GM13976 (cell line): Measurements from ENCODE around the gene AGMAT.

Source experiments
- DNase-seq: peaks from one replicate; pipeline ENCODE4 v3.0.0; 2012; ENCODE audit warnings: low spot score
- in situ Hi-C: fragments of 300-500 bp; cut with MboI; formaldehyde crosslinking; loops from one replicate; pipeline ENCODE4 v1.12.0; 2022; ENCODE audit warnings: low sequenced_read_pairs, mixed read lengths, inconsistent platforms; ENCODE audit not compliant: unreplicated experiment
- TF ChIP-seq, protein P1 (sequence below): IDR thresholded peaks from 2 replicates; pipeline ENCODE4 v1.5.1; 2012; ENCODE audit warnings: borderline replicate concordance, mild to moderate bottlenecking; ENCODE audit not compliant: insufficient read depth; ENCODE audit errors: extremely low read depth, missing control alignments, control extremely low read depth

AGMAT gene

DNA sequence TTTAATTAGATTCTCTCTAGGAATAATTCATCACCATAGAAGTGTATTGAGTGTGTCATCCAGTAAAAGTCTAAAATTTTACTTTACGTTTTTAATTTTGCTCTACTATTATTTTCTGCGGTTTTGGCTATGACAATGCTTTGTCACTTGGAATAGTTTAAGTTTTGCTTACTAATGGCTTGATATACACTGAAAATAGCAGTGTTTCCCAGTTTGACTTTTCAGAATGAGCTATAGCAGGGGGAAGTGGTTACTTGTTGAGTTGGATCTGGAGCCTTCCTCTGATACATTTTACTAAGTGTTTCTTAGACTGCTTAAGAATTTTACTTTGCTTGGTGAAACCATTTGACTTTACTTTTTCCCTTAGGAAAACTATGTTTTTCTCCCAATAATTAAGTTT, 53.2 kb downstream of the AGMAT start:
- in situ Hi-C loops, result no loop called here
- no peak for DNase-seq
- TF ChIP-seq, protein P1, sequence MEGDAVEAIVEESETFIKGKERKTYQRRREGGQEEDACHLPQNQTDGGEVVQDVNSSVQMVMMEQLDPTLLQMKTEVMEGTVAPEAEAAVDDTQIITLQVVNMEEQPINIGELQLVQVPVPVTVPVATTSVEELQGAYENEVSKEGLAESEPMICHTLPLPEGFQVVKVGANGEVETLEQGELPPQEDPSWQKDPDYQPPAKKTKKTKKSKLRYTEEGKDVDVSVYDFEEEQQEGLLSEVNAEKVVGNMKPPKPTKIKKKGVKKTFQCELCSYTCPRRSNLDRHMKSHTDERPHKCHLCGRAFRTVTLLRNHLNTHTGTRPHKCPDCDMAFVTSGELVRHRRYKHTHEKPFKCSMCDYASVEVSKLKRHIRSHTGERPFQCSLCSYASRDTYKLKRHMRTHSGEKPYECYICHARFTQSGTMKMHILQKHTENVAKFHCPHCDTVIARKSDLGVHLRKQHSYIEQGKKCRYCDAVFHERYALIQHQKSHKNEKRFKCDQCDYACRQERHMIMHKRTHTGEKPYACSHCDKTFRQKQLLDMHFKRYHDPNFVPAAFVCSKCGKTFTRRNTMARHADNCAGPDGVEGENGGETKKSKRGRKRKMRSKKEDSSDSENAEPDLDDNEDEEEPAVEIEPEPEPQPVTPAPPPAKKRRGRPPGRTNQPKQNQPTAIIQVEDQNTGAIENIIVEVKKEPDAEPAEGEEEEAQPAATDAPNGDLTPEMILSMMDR, result no peak

GRCh38 chr1:15531003-15531402, 53.8 kb downstream of the AGMAT start:
- in situ Hi-C loops, result no loop called here
- TF ChIP-seq, protein P1, result no peak
- DNase-seq, result no peak

GRCh38 chr1:15526490-15527339, 58.1 kb downstream of the AGMAT start, which contains the start of gene DNAJC16:
Gene DNAJC16 (plus strand): TSS chr1:15526848. CDS start chr1:15529106, 2,258 bp downstream.
- TF ChIP-seq, protein P1, result no peak
- in situ Hi-C loops, result no loop called here
- DNase-seq, result peak; percentile 91

GRCh38 chr1:15526021-15526489, 58.8 kb downstream of the AGMAT start:
- in situ Hi-C loops, result no loop called here
- DNase-seq, result no peak
- TF ChIP-seq, protein P1, result no peak

DNA sequence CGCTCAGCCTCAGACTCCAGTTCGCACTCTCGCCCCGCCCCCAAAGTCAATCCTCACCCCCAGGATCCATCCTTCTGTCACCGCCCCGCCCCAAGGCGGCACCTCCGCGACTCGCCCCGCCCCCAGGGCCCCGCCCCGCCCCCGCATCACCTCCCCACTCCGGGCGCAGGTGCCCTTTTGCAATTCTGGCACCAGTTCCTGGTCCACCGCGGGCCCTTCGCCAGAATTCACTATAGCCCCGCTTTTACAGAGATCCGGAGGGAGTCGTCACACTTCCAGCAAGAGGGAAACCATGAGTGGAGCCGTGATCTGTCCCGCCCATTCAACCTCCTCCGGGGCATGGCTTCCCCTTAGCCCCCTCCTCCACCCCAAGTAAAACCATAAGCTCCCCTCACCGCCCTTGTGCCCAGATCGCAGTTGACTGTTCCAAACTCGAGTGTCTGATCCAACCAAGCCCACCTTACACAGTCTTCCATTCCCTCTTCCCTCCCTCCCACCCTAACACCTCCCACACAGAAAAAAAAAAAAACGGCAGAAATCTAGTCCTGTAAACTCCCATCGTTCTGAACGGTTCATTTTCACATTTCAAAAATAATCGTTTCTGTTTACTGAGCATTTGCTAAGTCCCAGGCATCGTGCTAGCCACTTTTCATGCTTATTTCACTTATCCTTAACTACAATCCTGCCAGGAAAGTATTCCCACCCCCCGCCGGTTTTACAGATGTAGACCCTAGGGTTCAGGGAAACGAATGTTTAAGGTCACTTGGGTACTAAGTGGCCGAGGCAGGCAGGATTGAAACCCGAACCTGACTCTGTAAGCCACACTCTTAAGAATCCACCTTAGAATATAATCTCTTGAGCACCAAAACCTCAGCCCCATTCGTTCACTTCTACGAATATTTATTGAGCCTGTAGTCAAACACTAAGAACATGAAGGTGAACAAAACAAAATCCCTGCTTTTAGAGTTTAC, 59.5 kb downstream of the AGMAT start:
- DNase-seq, result no peak
- TF ChIP-seq, protein P1, result no peak
- in situ Hi-C loops, result no loop called here
